Thyroid gland (tissue), 4 donors: ENCODE results near the gene OTOG.

ENCODE experiments used
- CTCF ChIP-seq, 6 experiments: fragments of 200-600 bp in 3 of 6; fragments of 450-650 bp in 3 of 6; sonication (generic) in 3 of 6; IDR thresholded peaks; one replicate each; pipeline ENCODE4 v1.5.1; 2016 to 2019; ENCODE audit warnings: antibody characterized with exemption in 6 of 6, mild to moderate bottlenecking in 2 of 6, inconsistent platforms in 1 of 6, moderate library complexity in 1 of 6
- POLR2A ChIP-seq, 2 donors: fragments of 450-650 bp; IDR thresholded peaks; one replicate each; pipeline ENCODE4 v1.6.1; 2017; ENCODE audit warnings: antibody characterized with exemption in 2 of 2, mild to moderate bottlenecking in 2 of 2, moderate library complexity in 1 of 2

GRCh38 chr11:17502630-17503029, 44.4 kb upstream of the OTOG start:
- TF ChIP-seq CTCF (IDR thresholded peaks at IDR 0.05) (no peak), POLR2A (IDR thresholded peaks at IDR 0.05) (no peak)
